ENCODE measurements around the gene SERTAD1. TPM values are rescaled to one million over a fixed set of nuclear protein-coding genes. Genes with fewer than 3 reads are reported as not detected.
"Not testable (repeated sequence)": the region's sequence is repeated elsewhere in the genome, so short reads cannot be mapped to it uniquely, and the experiment has no call there.

SERTAD1 gene
- total RNA-seq, 1 donor: 22.0 TPM

DNA sequence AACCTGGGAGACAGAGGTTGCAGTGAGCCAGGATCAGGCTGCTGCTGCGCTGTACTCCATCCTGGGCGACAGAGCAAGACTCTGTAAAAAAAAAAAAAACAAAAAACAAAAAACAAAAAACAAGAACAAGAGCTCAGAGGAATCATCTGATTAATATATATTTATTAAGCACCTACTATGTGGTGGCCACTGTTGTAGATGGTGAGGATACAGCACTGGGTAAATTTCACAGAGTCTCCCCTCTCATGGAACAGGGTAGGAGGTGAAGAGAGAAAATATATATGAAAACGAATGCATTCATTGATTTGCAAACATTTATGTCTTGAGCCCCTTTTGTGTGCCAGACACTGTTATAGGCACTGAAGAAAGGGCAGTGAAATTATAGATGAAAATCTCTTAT lies 5.9 kb upstream of the SERTAD1 start:
- TF ChIP-seq, protein P1, sequence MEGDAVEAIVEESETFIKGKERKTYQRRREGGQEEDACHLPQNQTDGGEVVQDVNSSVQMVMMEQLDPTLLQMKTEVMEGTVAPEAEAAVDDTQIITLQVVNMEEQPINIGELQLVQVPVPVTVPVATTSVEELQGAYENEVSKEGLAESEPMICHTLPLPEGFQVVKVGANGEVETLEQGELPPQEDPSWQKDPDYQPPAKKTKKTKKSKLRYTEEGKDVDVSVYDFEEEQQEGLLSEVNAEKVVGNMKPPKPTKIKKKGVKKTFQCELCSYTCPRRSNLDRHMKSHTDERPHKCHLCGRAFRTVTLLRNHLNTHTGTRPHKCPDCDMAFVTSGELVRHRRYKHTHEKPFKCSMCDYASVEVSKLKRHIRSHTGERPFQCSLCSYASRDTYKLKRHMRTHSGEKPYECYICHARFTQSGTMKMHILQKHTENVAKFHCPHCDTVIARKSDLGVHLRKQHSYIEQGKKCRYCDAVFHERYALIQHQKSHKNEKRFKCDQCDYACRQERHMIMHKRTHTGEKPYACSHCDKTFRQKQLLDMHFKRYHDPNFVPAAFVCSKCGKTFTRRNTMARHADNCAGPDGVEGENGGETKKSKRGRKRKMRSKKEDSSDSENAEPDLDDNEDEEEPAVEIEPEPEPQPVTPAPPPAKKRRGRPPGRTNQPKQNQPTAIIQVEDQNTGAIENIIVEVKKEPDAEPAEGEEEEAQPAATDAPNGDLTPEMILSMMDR (IDR thresholded peaks at IDR 0.05; ENCODE audit: insufficient read depth, low read depth, low read length): no peak
- no peak overlapping the region for H3K4me3 ChIP-seq (ENCODE audit: low read depth, low read length)
- no peak for DNase-seq (ENCODE audit: low read depth)

DNA sequence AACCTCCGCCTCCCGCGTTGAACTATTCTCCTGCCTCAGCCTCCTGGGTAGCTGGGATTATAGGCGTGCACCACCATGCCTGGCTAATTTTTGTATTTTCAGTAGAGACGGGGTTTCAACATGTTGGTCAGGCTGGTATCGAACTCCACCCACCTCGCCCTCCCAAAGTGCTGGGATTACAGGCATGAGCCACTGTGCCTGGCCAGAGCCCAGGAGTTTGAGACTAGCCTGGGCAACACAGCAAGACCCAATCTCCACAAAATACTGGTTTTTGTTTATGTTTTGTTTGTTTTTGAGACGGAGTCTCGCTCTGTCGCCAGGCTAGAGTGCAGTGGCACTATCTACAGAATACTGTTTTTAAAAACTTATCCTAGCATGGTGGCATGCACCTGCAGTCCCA lies 4.5 kb upstream of the SERTAD1 start:
- not testable (repeated sequence) for H3K4me3 ChIP-seq (ENCODE audit: low read depth, low read length); DNase-seq (ENCODE audit: low read depth)

DNA sequence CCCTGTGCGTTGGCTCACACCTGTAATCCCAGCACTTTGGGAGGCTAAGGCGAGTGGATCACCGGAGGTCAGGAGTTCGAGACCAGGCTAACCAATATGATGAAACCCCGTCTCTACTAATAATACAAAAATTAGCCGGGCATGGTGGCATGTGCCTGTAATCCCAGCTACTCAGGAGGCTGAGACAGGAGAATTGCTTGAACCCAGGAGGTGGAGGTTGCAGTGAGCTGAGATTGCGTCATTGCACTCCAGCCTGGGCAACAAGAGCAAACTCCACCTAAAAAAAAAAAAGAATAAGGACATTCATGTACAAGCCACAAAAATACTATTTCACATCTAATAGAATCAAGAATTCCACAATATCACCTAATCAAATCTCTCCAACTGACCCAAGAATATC lies 2.4 kb upstream of the SERTAD1 start:
- DNase-seq (ENCODE audit: low read depth); H3K4me3 ChIP-seq (ENCODE audit: low read depth, low read length): not testable (repeated sequence)

DNA sequence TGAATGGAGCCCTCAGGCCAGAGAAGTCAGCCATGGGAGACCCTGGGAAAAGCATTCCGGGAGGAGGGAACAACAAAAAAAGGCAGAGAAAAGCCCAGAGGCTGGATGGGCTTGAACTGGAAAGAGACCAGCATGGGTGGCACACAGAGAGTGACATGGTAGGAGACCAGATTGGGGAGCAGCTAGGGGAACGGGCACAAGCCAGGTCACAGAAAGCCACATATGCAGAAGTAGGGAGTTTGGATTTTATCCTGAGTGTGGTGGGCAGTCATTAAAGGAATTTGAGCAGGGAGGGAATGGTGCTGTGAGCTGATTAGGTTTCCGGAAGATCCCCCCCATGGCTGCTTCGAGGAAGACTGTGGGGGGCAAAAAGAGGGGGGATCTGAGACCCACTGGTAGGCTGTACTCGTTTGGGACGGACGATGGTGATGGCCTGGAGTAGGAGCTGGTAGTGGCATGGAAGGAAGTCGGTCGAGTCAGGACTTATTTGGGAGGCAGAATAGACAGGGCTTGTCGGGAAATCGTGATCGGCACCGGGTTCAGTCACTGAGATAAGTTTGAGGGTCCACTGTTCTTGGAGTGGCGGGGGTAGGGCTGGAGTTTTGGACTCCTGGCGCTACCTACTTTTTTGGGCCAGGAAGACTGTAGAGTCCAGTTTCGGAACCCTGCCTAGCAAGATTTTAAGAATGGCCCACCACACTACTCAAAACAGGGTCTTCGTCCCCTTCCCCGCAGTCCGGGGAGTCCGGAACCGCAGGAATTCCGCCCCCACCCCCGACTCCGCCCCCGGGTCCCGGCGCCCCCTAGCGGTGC lies 949 bp downstream of the SERTAD1 start:
- TF ChIP-seq, protein P1 (IDR thresholded peaks at IDR 0.05; ENCODE audit: insufficient read depth, low read depth, low read length): no peak
- DNase-seq (ENCODE audit: low read depth): peak; percentile 27
- peak overlapping the region; percentile 84 for H3K4me3 ChIP-seq (ENCODE audit: low read depth, low read length)

DNA sequence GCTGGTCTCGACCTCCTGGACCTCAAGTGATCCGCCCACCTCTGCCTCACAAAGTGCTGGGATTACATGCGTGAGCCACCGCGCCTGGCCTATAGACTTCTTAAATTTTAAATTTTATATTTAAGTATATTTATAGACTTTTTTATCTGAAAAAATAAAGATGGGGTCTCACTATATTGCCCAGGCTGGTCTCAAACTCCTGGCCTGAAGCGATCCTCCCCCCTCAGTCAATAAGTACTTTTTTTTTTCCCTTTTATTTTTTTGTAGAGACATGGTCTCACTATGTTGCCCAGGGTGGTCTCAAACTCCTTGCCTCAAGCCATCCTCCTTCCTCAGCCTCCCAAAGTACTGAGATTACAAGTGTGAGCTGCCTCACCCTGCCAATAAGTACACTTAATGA lies 1.9 kb downstream of the SERTAD1 start:
- TF ChIP-seq, protein P1 (IDR thresholded peaks at IDR 0.05; ENCODE audit: insufficient read depth, low read depth, low read length): no peak
- peak overlapping the region; percentile 84 for H3K4me3 ChIP-seq (ENCODE audit: low read depth, low read length)
- DNase-seq (ENCODE audit: low read depth): no peak

DNA sequence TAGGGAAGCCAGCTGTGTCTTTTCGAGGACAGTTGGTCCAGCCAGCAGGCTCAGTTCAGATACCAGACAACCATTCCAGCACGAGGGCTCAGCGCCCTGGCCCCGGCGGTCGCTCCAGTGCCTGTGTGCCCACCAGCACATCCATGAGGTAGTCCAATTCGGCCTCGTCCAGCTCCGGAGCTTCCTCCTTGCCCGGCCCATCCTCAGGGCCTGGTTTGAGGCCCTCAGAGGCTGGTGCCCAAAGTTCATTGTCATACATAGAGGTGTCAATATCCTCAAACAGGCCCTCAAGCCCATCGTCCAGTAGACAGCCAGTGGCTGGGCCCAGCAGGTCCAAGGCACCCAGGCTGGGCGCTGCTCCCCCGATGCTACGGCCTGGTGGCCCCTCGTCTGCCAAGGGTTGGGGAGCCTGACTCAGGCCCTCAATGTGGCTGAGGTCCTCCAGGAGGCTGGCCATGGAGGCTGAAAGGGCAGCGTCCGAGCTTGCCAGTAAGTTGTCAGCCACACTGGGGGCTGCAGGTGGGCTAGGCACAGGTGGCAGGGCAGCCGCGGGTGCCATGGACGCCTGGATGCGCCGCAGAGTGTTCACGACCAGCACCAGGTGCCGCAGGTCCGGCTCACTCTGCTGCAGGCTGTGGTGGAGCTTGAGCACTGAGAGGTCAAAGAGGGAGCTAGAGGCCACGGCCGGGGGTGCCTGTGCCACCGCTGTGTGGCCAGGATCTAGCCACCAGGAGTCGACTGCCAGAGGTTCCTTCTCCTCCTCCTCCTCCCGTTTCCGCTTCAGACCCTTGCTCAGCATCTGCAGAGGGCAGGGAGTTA lies 2.8 kb downstream of the SERTAD1 start:
- DNase-seq (ENCODE audit: low read depth): no peak
- no peak overlapping the region for H3K4me3 ChIP-seq (ENCODE audit: low read depth, low read length)
- TF ChIP-seq, protein P1 (IDR thresholded peaks at IDR 0.05; ENCODE audit: insufficient read depth, low read depth, low read length): no peak

DNA sequence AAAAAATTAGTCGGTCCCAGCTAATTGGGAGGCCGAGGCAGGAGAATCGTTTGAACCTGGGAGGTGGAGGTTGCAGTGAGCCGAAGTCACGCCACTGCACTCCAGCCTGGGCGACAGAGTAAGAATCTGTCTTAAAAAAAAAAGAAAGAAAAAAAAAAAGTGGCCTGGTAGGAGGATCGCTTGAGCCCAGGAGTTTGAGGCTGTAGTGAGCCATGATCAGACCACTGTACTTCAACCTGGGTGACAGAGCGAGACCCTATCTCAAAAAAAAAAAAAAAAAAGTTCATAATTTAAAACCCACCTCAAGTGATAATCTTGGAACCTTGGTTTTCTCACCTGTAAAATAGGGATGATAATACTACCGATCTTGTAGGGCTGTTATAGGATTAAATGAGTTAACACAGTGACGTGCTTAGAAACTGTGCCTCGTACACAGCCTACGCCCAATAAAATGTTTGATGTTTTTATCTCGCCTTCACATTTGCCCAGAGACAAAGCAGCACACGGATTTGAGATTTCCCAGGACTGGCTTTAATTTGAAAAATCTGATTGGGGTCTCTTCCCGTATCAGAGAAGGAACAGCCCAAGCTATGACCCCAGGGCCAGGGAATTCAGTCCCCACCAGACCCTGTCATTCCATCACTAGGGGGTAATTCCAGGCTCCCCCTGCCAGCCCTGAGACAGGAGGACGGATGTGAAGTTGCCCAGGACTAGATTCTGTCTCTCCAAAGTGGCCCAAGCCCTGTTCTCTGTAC lies 3.6 kb downstream of the SERTAD1 start:
- DNase-seq (ENCODE audit: low read depth): no peak
- H3K4me3 ChIP-seq (ENCODE audit: low read depth, low read length): no peak overlapping the region

More for the DNA sequence above, 3.6 kb downstream of the SERTAD1 start:
- TF ChIP-seq, protein P1 (IDR thresholded peaks at IDR 0.05; ENCODE audit: insufficient read depth, low read depth, low read length): no peak
